ENCODE data around the gene NKG7.
"Not testable (repeated sequence)": the region's sequence is repeated elsewhere in the genome, so short reads cannot be mapped to it uniquely, and the experiment has no call there.

NKG7 gene

DNA sequence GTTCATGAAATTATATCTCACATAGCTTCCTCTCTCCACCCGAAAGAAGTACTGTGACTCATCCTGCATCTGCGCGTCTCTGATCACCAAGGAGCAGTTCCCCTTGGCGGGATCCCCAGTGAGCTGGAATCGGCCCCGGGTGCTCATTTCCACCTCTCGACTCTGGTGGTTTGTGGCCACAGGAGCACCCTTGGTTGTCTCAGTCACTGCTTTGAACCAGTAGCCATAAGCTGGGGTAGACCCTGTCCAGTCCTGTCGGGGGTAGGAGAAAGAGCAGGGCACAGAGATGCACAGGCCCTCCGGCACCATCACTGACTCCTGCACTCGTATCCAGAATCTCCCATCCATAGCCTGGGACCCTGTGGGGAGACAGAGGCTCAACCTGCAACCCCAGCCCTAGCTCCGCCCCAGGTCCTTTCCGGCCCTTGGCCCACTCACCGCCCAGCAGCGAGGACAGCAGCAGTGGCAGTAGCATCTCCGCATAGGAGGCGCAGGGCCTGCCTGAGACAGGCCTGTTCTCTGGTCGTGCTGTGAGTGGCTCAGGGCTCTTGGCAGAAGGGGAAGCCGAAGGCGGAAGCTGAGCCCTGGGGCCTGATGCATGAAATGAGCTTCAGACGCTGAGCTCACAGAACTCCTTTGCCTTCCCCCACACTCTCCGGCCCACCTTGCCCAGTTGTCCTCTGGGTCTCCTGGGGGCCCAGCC, 44.8 kb upstream of the NKG7 start, which contains the start of gene SIGLEC10:
Gene SIGLEC10, minus strand, starts transcription at position 536 of the 703 bp plus-strand sequence. Its CDS starts 61 bp downstream, at position 475.
- no peak within 1 kb of the TSS for H3K4me3 ChIP-seq (replicated peaks in 1 of 2; ENCODE audit: low read depth in 2 of 2, low read length in 2 of 2)
- no peak for DNase-seq (ENCODE audit: low read depth in 2 of 2)

DNA sequence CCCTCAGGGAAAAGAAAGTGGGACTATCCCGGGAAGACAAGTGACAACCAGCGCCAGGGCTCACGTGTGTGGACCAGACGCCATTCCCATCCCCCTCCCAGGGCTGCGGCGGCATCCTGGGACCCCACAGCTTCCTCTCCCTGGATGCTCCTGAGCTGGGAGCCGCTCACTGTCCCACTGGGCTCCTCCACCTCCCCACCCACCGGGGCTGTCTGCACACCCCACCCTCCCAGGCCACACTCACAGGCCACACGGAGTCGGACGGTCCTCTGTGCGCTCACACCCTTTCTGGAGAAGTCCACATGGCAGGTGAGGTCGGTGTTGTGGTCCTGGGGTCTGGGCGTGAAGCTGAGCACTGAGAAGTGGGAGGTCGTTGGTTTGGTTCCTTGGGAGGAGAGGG, 44.0 kb upstream of the NKG7 start:
- not testable (repeated sequence) for H3K4me3 ChIP-seq (replicated peaks in 1 of 2; ENCODE audit: low read depth in 2 of 2, low read length in 2 of 2); DNase-seq (ENCODE audit: low read depth in 2 of 2)

More for the DNA sequence above, 44.8 kb upstream of the NKG7 start, which contains the start of gene SIGLEC10:
- TF ChIP-seq, protein P1, sequence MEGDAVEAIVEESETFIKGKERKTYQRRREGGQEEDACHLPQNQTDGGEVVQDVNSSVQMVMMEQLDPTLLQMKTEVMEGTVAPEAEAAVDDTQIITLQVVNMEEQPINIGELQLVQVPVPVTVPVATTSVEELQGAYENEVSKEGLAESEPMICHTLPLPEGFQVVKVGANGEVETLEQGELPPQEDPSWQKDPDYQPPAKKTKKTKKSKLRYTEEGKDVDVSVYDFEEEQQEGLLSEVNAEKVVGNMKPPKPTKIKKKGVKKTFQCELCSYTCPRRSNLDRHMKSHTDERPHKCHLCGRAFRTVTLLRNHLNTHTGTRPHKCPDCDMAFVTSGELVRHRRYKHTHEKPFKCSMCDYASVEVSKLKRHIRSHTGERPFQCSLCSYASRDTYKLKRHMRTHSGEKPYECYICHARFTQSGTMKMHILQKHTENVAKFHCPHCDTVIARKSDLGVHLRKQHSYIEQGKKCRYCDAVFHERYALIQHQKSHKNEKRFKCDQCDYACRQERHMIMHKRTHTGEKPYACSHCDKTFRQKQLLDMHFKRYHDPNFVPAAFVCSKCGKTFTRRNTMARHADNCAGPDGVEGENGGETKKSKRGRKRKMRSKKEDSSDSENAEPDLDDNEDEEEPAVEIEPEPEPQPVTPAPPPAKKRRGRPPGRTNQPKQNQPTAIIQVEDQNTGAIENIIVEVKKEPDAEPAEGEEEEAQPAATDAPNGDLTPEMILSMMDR (IDR thresholded peaks at IDR 0.05; ENCODE audit: low read depth, low read length): no peak

DNA sequence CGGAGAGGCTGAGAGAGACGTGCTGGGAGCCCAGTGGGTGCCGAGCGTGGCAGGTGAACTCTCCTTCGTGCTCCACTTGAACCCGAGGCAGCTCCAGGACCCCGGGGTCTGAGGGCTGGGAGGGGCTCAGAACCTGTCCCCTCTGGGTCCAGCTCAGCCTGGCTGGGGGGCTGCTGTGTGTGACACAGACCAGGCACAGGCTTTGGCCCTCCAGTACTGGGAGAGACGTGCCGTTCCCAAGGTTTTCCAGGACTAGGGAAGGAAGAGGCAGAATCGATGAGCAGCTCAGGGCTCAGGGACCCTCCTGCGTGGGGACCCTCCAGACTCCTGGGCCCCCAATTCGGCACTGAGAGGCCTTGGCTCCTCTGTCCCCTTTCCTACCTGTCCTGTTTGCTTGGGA, 42.7 kb upstream of the NKG7 start:
- DNase-seq (ENCODE audit: low read depth in 2 of 2): no peak
- TF ChIP-seq, protein P1 (IDR thresholded peaks at IDR 0.05; ENCODE audit: low read depth, low read length): no peak
- no peak overlapping the region for H3K4me3 ChIP-seq (replicated peaks in 1 of 2; ENCODE audit: low read depth in 2 of 2, low read length in 2 of 2)

DNA sequence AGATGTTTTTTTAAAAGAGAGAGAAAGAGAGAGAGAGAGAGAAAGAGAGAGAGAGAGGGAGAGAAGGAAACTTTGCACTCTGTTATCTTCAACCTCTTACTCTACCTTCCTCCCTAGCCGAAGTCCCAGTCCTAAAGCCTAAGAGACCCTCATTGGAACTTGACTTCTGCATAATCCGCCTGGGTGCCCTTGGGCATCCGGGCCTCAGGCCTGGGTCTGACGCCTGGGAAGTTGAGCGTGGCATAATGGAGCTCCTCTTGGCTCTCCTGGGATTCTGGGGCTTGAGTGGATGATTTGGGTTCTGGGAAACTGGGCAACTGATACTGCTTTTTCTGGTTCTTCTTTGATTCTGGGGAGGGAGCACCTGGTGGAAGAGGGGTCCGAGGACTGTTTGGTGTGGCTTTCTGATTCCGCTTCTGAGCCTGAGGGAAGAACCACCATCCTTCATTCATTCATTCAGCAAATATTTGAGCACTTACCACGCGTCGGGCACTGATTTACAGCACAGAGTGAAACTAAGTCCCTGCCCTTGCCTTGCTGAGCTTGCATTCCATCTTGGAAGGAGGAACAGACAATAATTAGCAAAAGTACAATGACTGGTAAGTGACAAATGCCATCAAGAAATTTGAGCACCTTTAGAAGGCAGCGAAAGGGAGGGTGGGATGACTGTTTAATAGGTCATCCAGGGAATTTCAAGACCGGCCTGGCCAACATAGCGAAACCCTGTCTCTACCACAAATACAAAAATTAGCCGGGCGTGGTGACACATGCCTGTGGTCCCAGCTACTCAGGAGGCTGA, 38.7 kb upstream of the NKG7 start:
- DNase-seq (ENCODE audit: low read depth in 2 of 2): no peak
- TF ChIP-seq, protein P1 (IDR thresholded peaks at IDR 0.05; ENCODE audit: low read depth, low read length): no peak
- no peak overlapping the region for H3K4me3 ChIP-seq (replicated peaks in 1 of 2; ENCODE audit: low read depth in 2 of 2, low read length in 2 of 2)

DNA sequence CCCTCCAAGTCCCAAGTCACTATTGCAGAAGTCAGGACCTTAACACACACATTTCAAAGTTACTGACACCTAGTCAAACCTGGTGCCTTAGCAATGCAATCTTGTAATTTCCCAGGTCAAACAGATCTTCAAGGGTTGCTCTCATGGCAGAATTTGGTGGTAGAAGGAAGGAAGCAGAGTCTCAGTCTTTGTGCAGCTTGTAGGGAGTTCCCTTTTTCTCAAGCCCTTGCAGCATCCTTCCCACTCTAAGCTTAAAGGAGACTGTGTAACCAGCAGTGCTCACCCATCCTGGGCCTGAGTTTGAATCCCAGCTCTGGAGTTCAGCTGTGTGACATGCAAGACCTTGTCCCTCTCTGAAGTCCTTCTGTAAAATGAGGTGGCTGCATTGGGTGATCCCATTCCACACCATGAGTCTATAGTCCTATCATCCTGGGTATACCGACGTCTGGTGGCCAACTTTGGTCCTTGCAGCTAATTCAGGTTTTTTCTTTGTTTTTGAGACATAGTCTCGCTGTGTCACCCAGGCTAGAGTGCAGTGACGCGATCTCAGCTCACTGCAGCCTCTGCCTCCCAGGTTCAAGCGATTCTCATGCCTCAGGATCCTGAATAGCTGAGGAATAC, 35.2 kb upstream of the NKG7 start:
- TF ChIP-seq, protein P1 (IDR thresholded peaks at IDR 0.05; ENCODE audit: low read depth, low read length): peak; percentile 66
- H3K4me3 ChIP-seq (replicated peaks in 1 of 2; ENCODE audit: low read depth in 2 of 2, low read length in 2 of 2): no peak overlapping the region
- DNase-seq (ENCODE audit: low read depth in 2 of 2): peak; percentile 44 to 56

DNA sequence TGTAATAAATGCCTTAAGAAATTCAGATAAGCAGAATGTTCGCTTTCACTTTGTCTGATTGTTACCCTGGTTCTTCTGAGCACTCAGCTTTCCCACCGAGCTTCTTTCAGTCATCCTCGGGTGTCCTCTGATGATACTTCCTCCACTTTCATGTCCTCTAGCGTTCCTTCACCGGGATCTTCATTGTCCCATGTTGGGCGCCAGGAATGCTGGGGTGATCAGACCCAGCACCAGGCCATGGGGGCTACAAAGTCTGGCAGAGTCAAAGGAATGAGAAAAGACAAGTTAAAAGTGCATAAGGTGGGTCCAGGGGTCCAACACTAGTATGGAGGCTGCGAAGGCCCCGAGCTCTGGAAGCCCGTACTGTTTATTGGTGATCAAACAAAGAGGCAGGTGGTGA, 29.7 kb upstream of the NKG7 start:
- TF ChIP-seq, protein P1 (IDR thresholded peaks at IDR 0.05; ENCODE audit: low read depth, low read length): no peak
- no peak overlapping the region for H3K4me3 ChIP-seq (replicated peaks in 1 of 2; ENCODE audit: low read depth in 2 of 2, low read length in 2 of 2)

DNA sequence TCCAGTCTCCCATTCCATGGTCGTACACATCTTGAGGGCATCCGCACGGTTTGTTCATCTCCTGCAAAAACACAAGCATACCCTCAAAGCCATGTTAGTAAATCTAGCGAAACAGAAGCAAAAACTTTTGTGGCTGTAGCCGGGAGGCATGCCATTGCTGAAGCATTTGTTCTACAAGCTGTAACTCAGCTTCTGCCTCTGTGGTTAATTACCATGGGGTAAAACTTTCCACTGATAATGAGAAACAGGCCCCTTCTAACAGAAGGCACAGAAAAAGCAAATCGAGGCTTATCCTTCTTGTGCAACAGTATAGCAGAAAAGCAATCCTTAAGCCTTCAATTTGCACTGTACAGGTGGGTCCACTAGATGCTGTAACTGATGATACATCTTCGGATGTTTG, 27.5 kb upstream of the NKG7 start:
- not testable (repeated sequence) for DNase-seq (ENCODE audit: low read depth in 2 of 2); H3K4me3 ChIP-seq (replicated peaks in 1 of 2; ENCODE audit: low read depth in 2 of 2, low read length in 2 of 2)

More for the DNA sequence above, 29.7 kb upstream of the NKG7 start:
- no peak for DNase-seq (ENCODE audit: low read depth in 2 of 2)

All from cardiac fibroblast (primary cell).